GM12801 (cell line): Measurements from ENCODE around the gene SSTR5.

ENCODE experiments used
- TF ChIP-seq, protein P1 (sequence below): IDR thresholded peaks from one replicate; pipeline ENCODE4 v1.5.1; 2011; ENCODE audit warnings: control low read depth; ENCODE audit not compliant: insufficient read length; ENCODE audit errors: extremely low read depth

The SSTR5 gene

DNA sequence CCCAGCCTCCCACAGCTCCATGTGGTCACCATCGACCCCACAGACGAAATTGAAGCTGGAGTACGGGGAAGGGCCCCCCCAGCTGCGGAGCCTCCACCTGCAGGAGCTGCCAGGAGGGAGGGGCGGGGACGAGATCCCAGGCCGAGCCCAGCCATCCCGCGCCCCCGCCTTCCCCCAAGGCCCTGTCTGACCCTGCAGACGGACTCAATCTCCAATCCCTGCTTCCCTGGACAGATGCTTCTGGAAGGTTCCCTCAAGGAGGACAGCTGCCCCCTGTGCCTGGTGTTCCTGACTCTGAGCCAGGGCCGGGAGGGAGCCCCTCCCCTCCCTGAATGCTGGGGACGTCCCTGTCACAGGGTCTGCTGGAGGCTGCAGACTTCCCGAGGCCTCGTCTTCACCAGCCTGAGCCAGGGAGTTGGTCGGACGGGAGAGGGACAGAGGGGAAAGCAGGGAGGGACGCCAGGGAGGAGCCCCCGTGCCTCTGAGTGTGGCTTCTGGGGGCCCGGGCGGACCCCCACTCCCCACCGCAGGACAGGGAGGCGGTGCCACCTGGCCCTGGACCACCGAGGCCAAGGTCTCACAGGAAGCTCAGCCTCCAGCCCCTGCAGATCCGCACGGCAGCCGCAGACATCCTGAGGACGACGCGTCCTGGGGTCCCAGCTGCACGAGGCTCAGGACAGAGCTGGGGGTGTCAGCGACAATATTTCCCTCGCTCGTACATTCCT, 44.8 kb downstream of the SSTR5 start:
- TF ChIP-seq, protein P1, sequence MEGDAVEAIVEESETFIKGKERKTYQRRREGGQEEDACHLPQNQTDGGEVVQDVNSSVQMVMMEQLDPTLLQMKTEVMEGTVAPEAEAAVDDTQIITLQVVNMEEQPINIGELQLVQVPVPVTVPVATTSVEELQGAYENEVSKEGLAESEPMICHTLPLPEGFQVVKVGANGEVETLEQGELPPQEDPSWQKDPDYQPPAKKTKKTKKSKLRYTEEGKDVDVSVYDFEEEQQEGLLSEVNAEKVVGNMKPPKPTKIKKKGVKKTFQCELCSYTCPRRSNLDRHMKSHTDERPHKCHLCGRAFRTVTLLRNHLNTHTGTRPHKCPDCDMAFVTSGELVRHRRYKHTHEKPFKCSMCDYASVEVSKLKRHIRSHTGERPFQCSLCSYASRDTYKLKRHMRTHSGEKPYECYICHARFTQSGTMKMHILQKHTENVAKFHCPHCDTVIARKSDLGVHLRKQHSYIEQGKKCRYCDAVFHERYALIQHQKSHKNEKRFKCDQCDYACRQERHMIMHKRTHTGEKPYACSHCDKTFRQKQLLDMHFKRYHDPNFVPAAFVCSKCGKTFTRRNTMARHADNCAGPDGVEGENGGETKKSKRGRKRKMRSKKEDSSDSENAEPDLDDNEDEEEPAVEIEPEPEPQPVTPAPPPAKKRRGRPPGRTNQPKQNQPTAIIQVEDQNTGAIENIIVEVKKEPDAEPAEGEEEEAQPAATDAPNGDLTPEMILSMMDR = no peak

- TF ChIP-seq, protein P1 = no peak
Measured at GRCh38 chr16:1117926-1118325, 45.4 kb downstream of the SSTR5 start.

DNA sequence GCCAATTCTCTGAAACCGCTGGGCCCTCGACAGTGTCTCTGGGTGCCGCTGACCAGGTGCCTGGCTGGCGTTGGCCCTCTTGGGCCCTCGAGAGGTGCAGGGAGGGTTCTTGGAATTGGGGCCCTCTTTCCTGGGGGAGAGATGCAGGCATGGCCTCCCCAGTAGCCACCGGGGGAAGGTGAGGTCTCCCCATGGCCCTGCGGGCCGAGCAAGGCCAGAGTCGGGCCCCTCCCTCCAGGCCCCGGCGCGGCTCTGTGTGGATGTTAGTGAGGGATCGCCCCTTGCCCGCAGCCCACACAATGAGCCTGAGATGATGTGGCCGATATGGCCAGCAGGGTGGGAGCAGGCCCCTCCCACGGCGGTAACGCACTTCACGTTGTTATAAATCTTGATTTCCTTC, 46.6 kb downstream of the SSTR5 start:
- TF ChIP-seq, protein P1 = no peak

DNA sequence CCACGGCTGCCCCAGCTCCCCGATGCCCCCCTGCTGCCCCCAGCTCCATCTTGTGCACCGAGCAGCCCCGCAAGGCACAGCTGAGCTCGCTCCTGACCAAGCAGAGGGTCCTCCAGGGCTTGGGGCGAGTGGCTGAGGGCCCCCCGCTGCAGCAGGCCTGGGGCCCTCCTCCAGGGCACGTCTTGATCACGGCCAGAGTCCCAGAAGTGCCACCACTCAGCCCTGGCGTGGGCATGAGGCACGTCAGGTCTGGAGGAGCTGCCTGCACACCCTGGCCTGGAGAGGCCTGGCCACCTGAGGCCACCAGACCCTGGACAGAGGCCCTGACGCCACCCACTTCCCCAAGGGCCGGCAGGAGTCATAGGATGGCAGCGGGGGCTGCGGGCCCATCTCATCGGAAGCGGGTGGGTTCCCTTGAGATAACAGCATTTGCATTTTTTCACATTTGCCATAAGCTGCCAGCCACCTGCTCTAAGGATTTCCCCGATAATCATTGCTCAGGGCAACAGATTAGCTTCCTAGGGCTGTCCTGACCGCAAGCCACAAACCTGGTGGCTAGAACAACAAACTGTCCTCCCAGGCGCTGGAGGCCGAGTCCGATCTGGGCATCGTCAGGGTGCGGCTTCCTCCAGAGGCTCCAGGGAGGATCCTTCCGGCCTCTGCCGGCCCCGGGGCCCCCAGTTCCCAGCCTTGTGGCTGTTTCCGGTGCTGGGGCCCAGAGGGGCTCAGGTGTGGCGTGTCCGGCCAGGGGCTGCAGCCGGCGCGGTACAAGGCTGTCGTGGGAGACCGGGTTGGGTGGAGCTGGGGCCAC, 47.4 kb downstream of the SSTR5 start:
- TF ChIP-seq, protein P1 = no peak

GRCh38 chr16:1120577-1120941, 48.0 kb downstream of the SSTR5 start:
- TF ChIP-seq, protein P1 = no peak

GRCh38 chr16:1121009-1121408, 48.5 kb downstream of the SSTR5 start:
- TF ChIP-seq, protein P1 = no peak

GRCh38 chr16:1121601-1122397, 49.3 kb downstream of the SSTR5 start:
- TF ChIP-seq, protein P1 = no peak
